HG03575 (cell line): Measurements from ENCODE around the gene MAML3.

Experiments
- ATAC-seq: cut with Tn5 transposase; IDR thresholded peaks from one replicate; pipeline ENCODE4 v1.9.1; 2021; ENCODE audit not compliant: unreplicated experiment, insufficient number of reproducible peaks, low FRiP score; ENCODE audit errors: extremely low read depth

The MAML3 gene

GRCh38 chr4:139799615-139800014 lies 354.4 kb downstream of the MAML3 start:
- ATAC-seq, result no peak

GRCh38 chr4:139798456-139798855 lies 355.5 kb downstream of the MAML3 start:
- ATAC-seq, result no peak

- no peak for ATAC-seq
These were observed 356.7 kb downstream of the MAML3 start for GRCh38 chr4:139797287-139797686.

- ATAC-seq, result no peak
These were observed 358.3 kb downstream of the MAML3 start for GRCh38 chr4:139795527-139796314.

- ATAC-seq, result no peak
These were observed 359.6 kb downstream of the MAML3 start for GRCh38 chr4:139794158-139794954.

GRCh38 chr4:139791681-139792080 lies 362.3 kb downstream of the MAML3 start:
- no peak for ATAC-seq

- ATAC-seq, result no peak
These were observed 363.7 kb downstream of the MAML3 start for GRCh38 chr4:139790291-139790690.

- ATAC-seq, result no peak
These were observed 364.8 kb downstream of the MAML3 start for GRCh38 chr4:139789096-139789654.

GRCh38 chr4:139786494-139787354 lies 367.3 kb downstream of the MAML3 start:
- ATAC-seq, result no peak

- ATAC-seq, result no peak
These were observed 368.6 kb downstream of the MAML3 start for GRCh38 chr4:139785356-139785755.

- ATAC-seq, result no peak
These were observed 370.1 kb downstream of the MAML3 start for GRCh38 chr4:139783741-139784484.

- no peak for ATAC-seq
These were observed 371.0 kb downstream of the MAML3 start for GRCh38 chr4:139782926-139783522.

GRCh38 chr4:139781066-139781465 lies 372.9 kb downstream of the MAML3 start:
- ATAC-seq, result no peak

GRCh38 chr4:139779691-139780090 lies 374.3 kb downstream of the MAML3 start:
- no peak for ATAC-seq

GRCh38 chr4:139777757-139778156 lies 376.2 kb downstream of the MAML3 start:
- ATAC-seq, result no peak

GRCh38 chr4:139776235-139776634 lies 377.7 kb downstream of the MAML3 start:
- ATAC-seq, result no peak

GRCh38 chr4:139774759-139775487 lies 379.1 kb downstream of the MAML3 start:
- no peak for ATAC-seq
